ENCODE measurements around the gene MAZ.
"Not testable (repeated sequence)": the region's sequence is repeated elsewhere in the genome, so short reads cannot be mapped to it uniquely, and the experiment has no call there.

MAZ gene

GRCh38 chr16:29784901-29785500, 21.3 kb upstream of the MAZ start:
- DNase-seq (ENCODE audit: low read depth): no peak

GRCh38 chr16:29787155-29787554, 19.2 kb upstream of the MAZ start:
- not testable (repeated sequence) for DNase-seq (ENCODE audit: low read depth)

GRCh38 chr16:29789775-29790182, 16.6 kb upstream of the MAZ start:
- DNase-seq (ENCODE audit: low read depth): no peak

GRCh38 chr16:29790183-29790948, 16.0 kb upstream of the MAZ start, which contains the start of gene KIF22:
Gene KIF22, plus strand, starts transcription at chr16:29790751. Its CDS starts 9 bp downstream, at chr16:29790760.
- DNase-seq (ENCODE audit: low read depth): peak; percentile 99

- no peak for DNase-seq (ENCODE audit: low read depth)
These were observed 15.1 kb upstream of the MAZ start for GRCh38 chr16:29790949-29791844.

GRCh38 chr16:29791845-29792807, 14.2 kb upstream of the MAZ start:
- DNase-seq (ENCODE audit: low read depth): no peak

- not testable (repeated sequence) for DNase-seq (ENCODE audit: low read depth)
These were observed 13.2 kb upstream of the MAZ start for GRCh38 chr16:29793153-29793552.

- no peak for DNase-seq (ENCODE audit: low read depth)
These were observed 12.1 kb upstream of the MAZ start for GRCh38 chr16:29794231-29794710.

- no peak for DNase-seq (ENCODE audit: low read depth)
These were observed 3.9 kb upstream of the MAZ start for GRCh38 chr16:29802416-29802935.

GRCh38 chr16:29804020-29804419, 2.3 kb upstream of the MAZ start:
- no peak for DNase-seq (ENCODE audit: low read depth)

GRCh38 chr16:29804455-29805231, 1.7 kb upstream of the MAZ start:
- DNase-seq (ENCODE audit: low read depth): no peak

- peak; percentile 96 for DNase-seq (ENCODE audit: low read depth)
These were observed 864 bp upstream of the MAZ start for GRCh38 chr16:29805232-29806098.

GRCh38 chr16:29806641-29807425, 504 bp downstream of the MAZ start:
- no peak for DNase-seq (ENCODE audit: low read depth)

- DNase-seq (ENCODE audit: low read depth): peak; percentile 64
These were observed 1.3 kb downstream of the MAZ start for GRCh38 chr16:29807426-29808218.

GRCh38 chr16:29808219-29808900, 2.0 kb downstream of the MAZ start:
- no peak for DNase-seq (ENCODE audit: low read depth)

GRCh38 chr16:29809031-29809747, 2.9 kb downstream of the MAZ start:
- DNase-seq (ENCODE audit: low read depth): no peak
